GM18909 (cell line): Measurements from ENCODE around the gene VCX3A.
"Not testable (repeated sequence)": the region's sequence is repeated elsewhere in the genome, so short reads cannot be mapped to it uniquely, and the experiment has no call there.

Experiments used
- ATAC-seq: cut with Tn5 transposase; IDR thresholded peaks from one replicate; pipeline ENCODE4 v1.9.1; 2021; ENCODE audit warnings: mild to moderate bottlenecking; ENCODE audit not compliant: unreplicated experiment, poor library complexity

Gene VCX3A

GRCh38 chrX:6535018-6535417 is at the start of gene VCX3A:
Gene VCX3A, minus strand, starts transcription at chrX:6535118. Its CDS starts 621 bp downstream, at chrX:6534497.
- not testable (repeated sequence) for ATAC-seq

GRCh38 chrX:6574762-6575161 is 39.8 kb upstream of the VCX3A start:
- ATAC-seq: no peak

- ATAC-seq: no peak
Observed at GRCh38 chrX:6568031-6568430, 33.1 kb upstream of the VCX3A start.

GRCh38 chrX:6558979-6559378 is 24.1 kb upstream of the VCX3A start:
- ATAC-seq: no peak

GRCh38 chrX:6557690-6558089 is 22.8 kb upstream of the VCX3A start:
- ATAC-seq: no peak

GRCh38 chrX:6550999-6551398 is 16.1 kb upstream of the VCX3A start:
- no peak for ATAC-seq

GRCh38 chrX:6545712-6546111 is 10.8 kb upstream of the VCX3A start:
- no peak for ATAC-seq

GRCh38 chrX:6526564-6527136 is 8.3 kb downstream of the VCX3A start:
- ATAC-seq: no peak

GRCh38 chrX:6517376-6517775 is 17.5 kb downstream of the VCX3A start:
- ATAC-seq: no peak

- no peak for ATAC-seq
Observed at GRCh38 chrX:6506444-6506843, 28.5 kb downstream of the VCX3A start.

GRCh38 chrX:6505960-6506359 is 29.0 kb downstream of the VCX3A start:
- ATAC-seq: no peak

- no peak for ATAC-seq
Observed at GRCh38 chrX:6500719-6501118, 34.2 kb downstream of the VCX3A start.

- ATAC-seq: no peak
Observed at GRCh38 chrX:6498324-6498723, 36.6 kb downstream of the VCX3A start.
